HepG2 (cell line): Measurements from ENCODE around the gene MGA. TPM values are rescaled to one million over a fixed set of nuclear protein-coding genes. Genes with fewer than 3 reads are reported as not detected.
A peak's percentile ranks its signal among the peaks of the same experiment; 100 is the strongest.

Source experiments
- ASH2L ChIP-seq: fragments of 300-600, 200-600 bp; sonication (generic); IDR thresholded peaks from 2 replicates; pipeline ENCODE4 v1.7.0; 2017; ENCODE audit warnings: low read depth, mild to moderate bottlenecking, moderate library complexity, mixed read lengths, low read length; ENCODE audit not compliant: insufficient read length
- ATF7 ChIP-seq, 2 experiments: fragments of 450-650 bp in 1 of 2; sonication (generic) in 1 of 2; formaldehyde crosslinking in 1 of 2; IDR thresholded peaks; 2 replicates each; pipeline versions ENCODE4 v1.4.0 to v1.6.1; 2016 to 2020; ENCODE audit warnings: antibody characterized with exemption in 1 of 2, mild to moderate bottlenecking in 1 of 2, missing genetic modification reagents in 1 of 2
- GMEB1 ChIP-seq: sonication (generic); formaldehyde crosslinking; IDR thresholded peaks from 2 replicates; pipeline ENCODE4 v1.5.1; 2020; ENCODE audit warnings: missing genetic modification reagents, mild to moderate bottlenecking, borderline replicate concordance
- HMGA1 ChIP-seq: sonication (generic); formaldehyde crosslinking; conservative IDR thresholded peaks from 2 replicates; pipeline ENCODE4 v1.4.0; 2020; ENCODE audit warnings: missing genetic modification reagents
- HNF1B ChIP-seq: sonication (generic); formaldehyde crosslinking; IDR thresholded peaks from 2 replicates; pipeline ENCODE4 v1.5.1; 2020; ENCODE audit warnings: mild to moderate bottlenecking, moderate library complexity, missing genetic modification reagents
- MBNL3 ChIP-seq: fragments of 250-450 bp; sonication (Bioruptor Pico); conservative IDR thresholded peaks from 2 replicates; pipeline ENCODE4 v1.8.0; 2022; ENCODE audit warnings: mild to moderate bottlenecking, inconsistent platforms
- MXI1 ChIP-seq: IDR thresholded peaks from 3 replicates; pipeline ENCODE4 v1.6.1; 2012; ENCODE audit warnings: low read depth, low read length, inconsistent platforms, borderline replicate concordance
- NCOR1 ChIP-seq: fragments of 200-600 bp; sonication (generic); IDR thresholded peaks from 2 replicates; pipeline ENCODE4 v1.7.0; 2017; ENCODE audit warnings: antibody characterized with exemption, low read length, borderline replicate concordance
- RFX1 ChIP-seq: fragments of 450-650 bp; IDR thresholded peaks from 2 replicates; pipeline ENCODE4 v1.6.1; 2017
- SOX5 ChIP-seq: IDR thresholded peaks from 2 replicates; pipeline ENCODE4 v1.6.1; 2016; ENCODE audit warnings: borderline replicate concordance
- SPEN ChIP-seq: sonication (generic); formaldehyde crosslinking; IDR thresholded peaks from 2 replicates; pipeline ENCODE4 v1.5.1; 2020; ENCODE audit warnings: low read depth, mild to moderate bottlenecking, missing genetic modification reagents
- SRY ChIP-seq: sonication (generic); formaldehyde crosslinking; IDR thresholded peaks from 2 replicates; pipeline ENCODE4 v1.8.0; 2022; ENCODE audit warnings: mild to moderate bottlenecking, missing genetic modification reagents
- ZC3H13 ChIP-seq: sonication (generic); formaldehyde crosslinking; IDR thresholded peaks from 2 replicates; pipeline ENCODE4 v1.8.1; 2023; ENCODE audit warnings: mild to moderate bottlenecking, missing genetic modification reagents, moderate library complexity
- ZNF12 ChIP-seq: sonication (generic); formaldehyde crosslinking; IDR thresholded peaks from 2 replicates; pipeline ENCODE4 v1.5.0; 2020; ENCODE audit warnings: missing genetic modification reagents
- ZNF256 ChIP-seq: sonication (generic); formaldehyde crosslinking; conservative IDR thresholded peaks from 2 replicates; pipeline ENCODE4 v1.4.0; 2020; ENCODE audit warnings: missing genetic modification reagents
- ZNF367 ChIP-seq: sonication (generic); formaldehyde crosslinking; IDR thresholded peaks from 2 replicates; pipeline ENCODE4 v1.4.0; 2020; ENCODE audit warnings: missing genetic modification reagents, borderline replicate concordance
- ZNF556 ChIP-seq: sonication (generic); formaldehyde crosslinking; IDR thresholded peaks from 2 replicates; pipeline ENCODE4 v1.4.0; 2020; ENCODE audit warnings: mild to moderate bottlenecking, missing genetic modification reagents, borderline replicate concordance
- ZNF558 ChIP-seq: sonication (generic); formaldehyde crosslinking; IDR thresholded peaks from 2 replicates; pipeline ENCODE4 v1.9.0; 2022; ENCODE audit warnings: mild to moderate bottlenecking, missing genetic modification reagents, borderline replicate concordance
- ZNF567 ChIP-seq: sonication (generic); formaldehyde crosslinking; IDR thresholded peaks from 2 replicates; pipeline ENCODE4 v1.8.1; 2023; ENCODE audit warnings: mild to moderate bottlenecking, missing genetic modification reagents, borderline replicate concordance
- ZNF746 ChIP-seq: sonication (generic); formaldehyde crosslinking; IDR thresholded peaks from 2 replicates; pipeline ENCODE4 v1.8.0; 2022; ENCODE audit warnings: mild to moderate bottlenecking, missing genetic modification reagents
- ZNF784 ChIP-seq: sonication (generic); formaldehyde crosslinking; IDR thresholded peaks from 2 replicates; pipeline ENCODE4 v1.5.1; 2020; ENCODE audit warnings: missing genetic modification reagents, mild to moderate bottlenecking, borderline replicate concordance
- ZNF792 ChIP-seq: IDR thresholded peaks from 2 replicates; pipeline ENCODE4 v1.6.1; 2016
- polyA plus RNA-seq, 8 experiments: library from polyadenylated mRNA; depleted of rRNA in 3 of 8; stranded (reverse) in 7 of 8; unstranded in 1 of 8; fragments of >200 nt; fragmentation: Illumina TruSeq in 4 of 8; extraction: Trizol in 4 of 8; gene quantifications; 2 replicates each; pipeline versions ENCODE4 v1.2.1 to v1.2.3, GENCODE V29; 2011 to 2016; ENCODE audit warnings: low read depth in 4 of 8, missing spikeins in 1 of 8, mixed read lengths in 1 of 8; ENCODE audit not compliant: insufficient read depth in 1 of 8
- total RNA-seq, 5 experiments: library from RNA; depleted of rRNA; stranded (reverse); fragments of >200 nt; fragmentation: Illumina TruSeq; extraction: Trizol; gene quantifications; 2 replicates each; pipeline ENCODE4 v1.2.3, GENCODE V29; 2016; ENCODE audit warnings: low read depth in 1 of 5
- TF ChIP-seq, protein P1 (sequence below): sonication (generic); formaldehyde crosslinking; IDR thresholded peaks from 2 replicates; pipeline ENCODE4 v1.4.0; 2020; ENCODE audit warnings: missing genetic modification reagents, borderline replicate concordance

MGA gene
- total and polyA plus RNA-seq, 2 of the 13 experiments (the other 11 are each of a cell fraction or from before 2014, with no cell fraction given) = 5.3 to 59.0 TPM

GRCh38 chr15:41621200-41622193 lies 38.7 kb upstream of the MGA start (continued):
- peak; percentile 99 for TF ChIP-seq SRY (CRISPR knock-in tag)
- peak; percentile 79 for TF ChIP-seq GMEB1 (CRISPR knock-in tag)
- TF ChIP-seq, protein P1, sequence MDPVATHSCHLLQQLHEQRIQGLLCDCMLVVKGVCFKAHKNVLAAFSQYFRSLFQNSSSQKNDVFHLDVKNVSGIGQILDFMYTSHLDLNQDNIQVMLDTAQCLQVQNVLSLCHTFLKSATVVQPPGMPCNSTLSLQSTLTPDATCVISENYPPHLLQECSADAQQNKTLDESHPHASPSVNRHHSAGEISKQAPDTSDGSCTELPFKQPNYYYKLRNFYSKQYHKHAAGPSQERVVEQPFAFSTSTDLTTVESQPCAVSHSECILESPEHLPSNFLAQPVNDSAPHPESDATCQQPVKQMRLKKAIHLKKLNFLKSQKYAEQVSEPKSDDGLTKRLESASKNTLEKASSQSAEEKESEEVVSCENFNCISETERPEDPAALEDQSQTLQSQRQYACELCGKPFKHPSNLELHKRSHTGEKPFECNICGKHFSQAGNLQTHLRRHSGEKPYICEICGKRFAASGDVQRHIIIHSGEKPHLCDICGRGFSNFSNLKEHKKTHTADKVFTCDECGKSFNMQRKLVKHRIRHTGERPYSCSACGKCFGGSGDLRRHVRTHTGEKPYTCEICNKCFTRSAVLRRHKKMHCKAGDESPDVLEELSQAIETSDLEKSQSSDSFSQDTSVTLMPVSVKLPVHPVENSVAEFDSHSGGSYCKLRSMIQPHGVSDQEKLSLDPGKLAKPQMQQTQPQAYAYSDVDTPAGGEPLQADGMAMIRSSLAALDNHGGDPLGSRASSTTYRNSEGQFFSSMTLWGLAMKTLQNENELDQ (CRISPR knock-in tag) = no peak
- no peak for TF ChIP-seq RFX1
- TF ChIP-seq HMGA1 (CRISPR knock-in tag) = no peak
- TF ChIP-seq MBNL3 (CRISPR knock-in tag) = no peak
- peak; percentile 99 for TF ChIP-seq ZC3H13 (CRISPR knock-in tag)
- peak; percentile 93 for TF ChIP-seq ZNF746 (CRISPR knock-in tag)
- TF ChIP-seq NCOR1 = no peak
- peak; percentile 90 for TF ChIP-seq ZNF792
- peak; percentile 36; the same call in 1 of the 2 replicates for TF ChIP-seq ZNF556
- TF ChIP-seq ZNF12 (CRISPR knock-in tag) = peak; percentile 83
- peak; percentile 95 for TF ChIP-seq ZNF367 (CRISPR knock-in tag)
- TF ChIP-seq SOX5 (CRISPR knock-in tag) = peak; percentile 41; the same call in 1 of the 2 replicates
- TF ChIP-seq ASH2L = peak; percentile 92
- peak; percentile 94 for TF ChIP-seq SPEN (CRISPR knock-in tag)
- TF ChIP-seq HNF1B (CRISPR knock-in tag) = peak; percentile 91
- TF ChIP-seq MXI1 = no peak
- peak; percentile 35; the same call in 1 of the 2 replicates for TF ChIP-seq ZNF567 (CRISPR knock-in tag)
- TF ChIP-seq ZNF558 = peak; percentile 99
- TF ChIP-seq ZNF256 = peak; percentile 99
- TF ChIP-seq ATF7 (IDR thresholded peaks at IDR 0.05) = no peak
- peak; percentile 84; the same call in 1 of the 2 replicates for TF ChIP-seq ATF7 (CRISPR knock-in tag; IDR thresholded peaks at IDR 0.05)
- peak; percentile 97; the same call in 1 of the 2 replicates for TF ChIP-seq ZNF784
